Measurements from ENCODE around the gene STRADB.
"Not testable (repeated sequence)": the region's sequence is repeated elsewhere in the genome, so short reads cannot be mapped to it uniquely, and the experiment has no call there.

Gene STRADB

GRCh38 chr2:201483342-201483741 lies 31.8 kb downstream of the STRADB start:
- no peak overlapping the region for H3K27ac ChIP-seq (ENCODE audit: low read depth, low read length)
- H3K14ac ChIP-seq (ENCODE audit: low read length), result no peak overlapping the region
- no peak overlapping the region for H4K8ac ChIP-seq (ENCODE audit: low read depth, low read length)
- no peak overlapping the region for H2BK120ac ChIP-seq (ENCODE audit: insufficient read depth, low read length, poor library complexity)
- no peaks in the 10 kb centered on the region for H3K27me3 ChIP-seq (ENCODE audit: insufficient read depth, low read length)
- no peak overlapping the region for H2BK12ac ChIP-seq (ENCODE audit: low read length)
- no peak overlapping the region for H3K4me2 ChIP-seq (ENCODE audit: low read length)
- no peak overlapping the region for H3K9ac ChIP-seq (ENCODE audit: low read length)
- no peak overlapping the region for H4K12ac ChIP-seq (ENCODE audit: low read depth, low read length)
- no peak overlapping the region for H2AK5ac ChIP-seq (ENCODE audit: low read length)
- H3K18ac ChIP-seq (ENCODE audit: low read length), result no peak overlapping the region
- H3K9me3 ChIP-seq (ENCODE audit: insufficient read depth, low read depth, low read length), result no peaks in the 10 kb centered on the region
- H3K23ac ChIP-seq (ENCODE audit: low read length), result no peak overlapping the region
- no CpG with 5 or more reads among the region's 1 CpG for WGBS (ENCODE audit: extremely low coverage, insufficient coverage, insufficient read length)
- peaks cover 2 to 3% of the 10 kb centered on the region in 2 experiments for H3K36me3 ChIP-seq (ENCODE audit: control insufficient read depth in 1 of 2, insufficient read depth in 2 of 2, low read length in 2 of 2)
- no peak overlapping the region for H3K4me3 ChIP-seq (ENCODE audit: low read depth, low read length)
- H3K79me2 ChIP-seq (ENCODE audit: control insufficient read depth, insufficient read depth, low read length, poor library complexity), result no peaks in the 10 kb centered on the region
- no peak overlapping the region for H3K4ac ChIP-seq (ENCODE audit: low read depth, low read length)
- H2AFZ ChIP-seq (ENCODE audit: insufficient read depth, low read length, poor library complexity), result no peak overlapping the region
- no peaks in the 10 kb centered on the region for H3K4me1 ChIP-seq (ENCODE audit: control insufficient read depth in 1 of 2, insufficient read depth in 2 of 2, low read length in 2 of 2)
- no peaks in the 10 kb centered on the region for H3K79me1 ChIP-seq (ENCODE audit: low read length)
- no peak overlapping the region for H4K91ac ChIP-seq (ENCODE audit: low read depth, low read length)
- DNase-seq, result no peak
- no peak overlapping the region for H2BK5ac ChIP-seq (ENCODE audit: low read depth, low read length, poor library complexity)

DNA sequence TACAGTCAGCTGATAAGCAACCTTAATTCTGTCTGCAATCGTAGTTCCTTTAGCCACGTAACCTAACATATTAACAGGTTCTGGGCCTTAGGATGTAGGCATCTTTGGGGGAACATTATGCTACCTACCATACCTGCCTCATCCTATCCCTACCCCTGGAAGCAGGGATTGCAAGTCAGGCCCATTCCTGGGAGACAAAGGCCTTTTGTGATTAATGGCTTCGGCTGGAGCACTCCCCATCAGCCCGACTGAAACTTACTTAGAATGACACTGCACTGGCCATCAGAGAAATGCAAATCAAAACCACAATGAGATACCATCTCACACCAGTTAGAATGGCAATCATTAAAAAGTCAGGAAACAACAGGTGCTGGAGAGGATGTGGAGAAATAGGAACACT lies 32.2 kb downstream of the STRADB start:
- not testable (repeated sequence) for H4K91ac ChIP-seq (ENCODE audit: low read depth, low read length); H2BK120ac ChIP-seq (ENCODE audit: insufficient read depth, low read length, poor library complexity); H3K18ac ChIP-seq (ENCODE audit: low read length); H3K9me3 ChIP-seq (ENCODE audit: insufficient read depth, low read depth, low read length); H2AK5ac ChIP-seq (ENCODE audit: low read length); H3K4ac ChIP-seq (ENCODE audit: low read depth, low read length); H2BK12ac ChIP-seq (ENCODE audit: low read length); H3K4me3 ChIP-seq (ENCODE audit: low read depth, low read length); H4K12ac ChIP-seq (ENCODE audit: low read depth, low read length); H3K27ac ChIP-seq (ENCODE audit: low read depth, low read length); DNase-seq; H3K23ac ChIP-seq (ENCODE audit: low read length); H3K79me2 ChIP-seq (ENCODE audit: control insufficient read depth, insufficient read depth, low read length, poor library complexity); H2BK5ac ChIP-seq (ENCODE audit: low read depth, low read length, poor library complexity); H4K8ac ChIP-seq (ENCODE audit: low read depth, low read length); H3K4me1 ChIP-seq (ENCODE audit: control insufficient read depth in 1 of 2, insufficient read depth in 2 of 2, low read length in 2 of 2); H3K14ac ChIP-seq (ENCODE audit: low read length); H3K36me3 ChIP-seq (ENCODE audit: control insufficient read depth in 1 of 2, insufficient read depth in 2 of 2, low read length in 2 of 2); H2AFZ ChIP-seq (ENCODE audit: insufficient read depth, low read length, poor library complexity); H3K27me3 ChIP-seq (ENCODE audit: insufficient read depth, low read length); H3K4me2 ChIP-seq (ENCODE audit: low read length); H3K9ac ChIP-seq (ENCODE audit: low read length); H3K79me1 ChIP-seq (ENCODE audit: low read length)
- no CpG with 5 or more reads among the region's 4 CpGs for WGBS (ENCODE audit: extremely low coverage, insufficient coverage, insufficient read length)

- Histone ChIP-seq H3K36me3 (ENCODE audit: control insufficient read depth in 1 of 2, insufficient read depth in 2 of 2, low read length in 2 of 2) (peaks cover 0 to 3% of the 10 kb centered on the region in 2 experiments), H3K4me2 (ENCODE audit: low read length) (no peak overlapping the region), H3K18ac (ENCODE audit: low read length) (no peak overlapping the region), H2BK120ac (ENCODE audit: insufficient read depth, low read length, poor library complexity) (no peak overlapping the region), H3K9me3 (ENCODE audit: insufficient read depth, low read depth, low read length) (no peaks in the 10 kb centered on the region), H2AFZ (ENCODE audit: insufficient read depth, low read length, poor library complexity) (no peak overlapping the region), H3K14ac (ENCODE audit: low read length) (no peak overlapping the region), H3K9ac (ENCODE audit: low read length) (no peak overlapping the region), H4K12ac (ENCODE audit: low read depth, low read length) (no peak overlapping the region), H3K79me1 (ENCODE audit: low read length) (no peaks in the 10 kb centered on the region), H3K4ac (ENCODE audit: low read depth, low read length) (no peak overlapping the region), H3K27ac (ENCODE audit: low read depth, low read length) (no peak overlapping the region), H3K23ac (ENCODE audit: low read length) (no peak overlapping the region), H2BK12ac (ENCODE audit: low read length) (no peak overlapping the region), H3K27me3 (ENCODE audit: insufficient read depth, low read length) (no peaks in the 10 kb centered on the region), H2BK5ac (ENCODE audit: low read depth, low read length, poor library complexity) (no peak overlapping the region), H3K4me1 (ENCODE audit: control insufficient read depth in 1 of 2, insufficient read depth in 2 of 2, low read length in 2 of 2) (no peaks in the 10 kb centered on the region), H4K8ac (ENCODE audit: low read depth, low read length) (no peak overlapping the region), H2AK5ac (ENCODE audit: low read length) (no peak overlapping the region), H3K4me3 (ENCODE audit: low read depth, low read length) (no peak overlapping the region), H3K79me2 (ENCODE audit: control insufficient read depth, insufficient read depth, low read length, poor library complexity) (no peaks in the 10 kb centered on the region), H4K91ac (ENCODE audit: low read depth, low read length) (no peak overlapping the region)
- WGBS (ENCODE audit: extremely low coverage, insufficient coverage, insufficient read length), result no CpG with 5 or more reads among the region's 4 CpGs
- DNase-seq, result no peak
Observed at GRCh38 chr2:201484805-201485204, 33.3 kb downstream of the STRADB start.

- no peak overlapping the region for H3K23ac ChIP-seq (ENCODE audit: low read length)
- H3K14ac ChIP-seq (ENCODE audit: low read length), result no peak overlapping the region
- no peaks in the 10 kb centered on the region for H3K4me1 ChIP-seq (ENCODE audit: control insufficient read depth in 1 of 2, insufficient read depth in 2 of 2, low read length in 2 of 2)
- no peak overlapping the region for H3K4ac ChIP-seq (ENCODE audit: low read depth, low read length)
- no CpG with 5 or more reads among the region's 4 CpGs for WGBS (ENCODE audit: extremely low coverage, insufficient coverage, insufficient read length)
- H3K79me2 ChIP-seq (ENCODE audit: control insufficient read depth, insufficient read depth, low read length, poor library complexity), result no peaks in the 10 kb centered on the region
- no peak overlapping the region for H3K27ac ChIP-seq (ENCODE audit: low read depth, low read length)
- no peak overlapping the region for H3K4me2 ChIP-seq (ENCODE audit: low read length)
- no peak overlapping the region for H2BK12ac ChIP-seq (ENCODE audit: low read length)
- no peak overlapping the region for H2BK5ac ChIP-seq (ENCODE audit: low read depth, low read length, poor library complexity)
- H3K9me3 ChIP-seq (ENCODE audit: insufficient read depth, low read depth, low read length), result no peaks in the 10 kb centered on the region
- no peak overlapping the region for H3K4me3 ChIP-seq (ENCODE audit: low read depth, low read length)
- H4K12ac ChIP-seq (ENCODE audit: low read depth, low read length), result no peak overlapping the region
- no peaks in the 10 kb centered on the region for H3K79me1 ChIP-seq (ENCODE audit: low read length)
- H4K8ac ChIP-seq (ENCODE audit: low read depth, low read length), result no peak overlapping the region
- H3K18ac ChIP-seq (ENCODE audit: low read length), result no peak overlapping the region
- no peaks in the 10 kb centered on the region for H3K27me3 ChIP-seq (ENCODE audit: insufficient read depth, low read length)
- DNase-seq, result no peak
- no peak overlapping the region for H3K9ac ChIP-seq (ENCODE audit: low read length)
- H4K91ac ChIP-seq (ENCODE audit: low read depth, low read length), result no peak overlapping the region
- no peaks in the 10 kb centered on the region for H3K36me3 ChIP-seq (ENCODE audit: control insufficient read depth in 1 of 2, insufficient read depth in 2 of 2, low read length in 2 of 2)
- H2BK120ac ChIP-seq (ENCODE audit: insufficient read depth, low read length, poor library complexity), result no peak overlapping the region
- no peak overlapping the region for H2AK5ac ChIP-seq (ENCODE audit: low read length)
- no peak overlapping the region for H2AFZ ChIP-seq (ENCODE audit: insufficient read depth, low read length, poor library complexity)
Observed at GRCh38 chr2:201490291-201490690, 38.8 kb downstream of the STRADB start.
